HAP-1 (cell line): Measurements from ENCODE around the gene TCERG1L.

ENCODE experiments used
- DNase-seq, 2 experiments: peaks; one replicate each; pipeline ENCODE4 v3.0.0-alpha.2; 2016 to 2020; ENCODE audit warnings: low spot score in 2 of 2
- H3K27me3 ChIP-seq: fragments of 250-450 bp; sonication (Bioruptor Pico); 2 replicates; pipeline ENCODE4 v1.5.1; 2020; ENCODE audit warnings: low read depth, mild to moderate bottlenecking, moderate library complexity
- H3K36me3 ChIP-seq: fragments of 250-450 bp; sonication (Bioruptor Pico); replicated peaks from 2 replicates; pipeline ENCODE4 v1.5.1; 2020; ENCODE audit warnings: mild to moderate bottlenecking
- H3K4me1 ChIP-seq: fragments of 250-450 bp; sonication (Bioruptor Pico); 2 replicates; pipeline ENCODE4 v1.5.1; 2020; ENCODE audit warnings: mild to moderate bottlenecking
- H3K4me3 ChIP-seq: fragments of 250-450 bp; sonication (Bioruptor Pico); 2 replicates; pipeline ENCODE4 v1.5.1; 2020; ENCODE audit warnings: mild to moderate bottlenecking, moderate library complexity
- H3K9me3 ChIP-seq: fragments of 250-450 bp; sonication (Bioruptor Pico); 2 replicates; pipeline ENCODE4 v1.5.1; 2020; ENCODE audit warnings: mild to moderate bottlenecking, moderate library complexity
- in situ Hi-C: fragments of 300-500 bp; cut with MboI; formaldehyde crosslinking; loops from 3 replicates; pipeline ENCODE4 v1.14.3; 2020; ENCODE audit warnings: low sequenced_read_pairs, inconsistent platforms, mixed read lengths

TCERG1L gene

DNA sequence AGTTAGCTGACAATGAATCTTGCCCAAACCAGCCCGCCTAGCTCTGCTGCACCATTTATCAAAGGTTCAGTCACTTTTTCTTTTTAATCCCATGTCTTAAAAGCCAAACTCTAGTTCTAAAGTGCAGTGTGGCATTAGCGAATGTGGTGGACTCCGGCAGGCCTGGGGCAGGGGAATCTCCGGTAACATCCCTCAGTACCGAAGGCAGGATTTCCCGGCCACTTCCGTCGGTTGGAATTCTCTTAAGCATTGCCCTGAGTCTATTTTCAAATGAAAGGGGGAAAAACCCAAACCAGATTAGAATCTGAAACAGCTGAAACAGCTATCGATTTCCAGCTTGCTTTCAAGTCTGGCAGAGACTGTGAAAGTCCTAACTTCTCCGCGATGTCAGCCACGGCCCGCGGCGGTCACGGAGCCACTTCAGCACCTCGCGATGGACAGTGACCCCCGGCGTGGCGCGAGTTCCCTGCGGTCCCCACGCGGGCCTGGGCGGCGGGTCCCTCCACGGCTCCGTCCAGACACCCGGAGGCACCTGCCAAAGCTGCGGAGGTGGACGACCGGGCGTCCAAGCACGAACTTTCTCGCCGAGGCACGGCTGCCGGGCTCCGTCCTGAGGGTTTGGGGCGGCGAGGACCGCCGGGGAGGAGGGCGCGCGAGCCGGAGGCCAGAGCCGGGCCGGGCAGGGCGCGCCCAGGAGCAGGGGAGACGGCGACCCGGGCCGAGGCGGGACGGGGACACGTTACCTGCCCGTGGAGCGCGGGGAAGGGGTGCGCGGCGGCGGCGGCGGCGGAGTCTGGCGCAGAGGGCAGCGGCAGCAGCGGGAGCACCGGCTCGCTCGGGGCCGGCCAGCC is 745 bp downstream of the TCERG1L start:
- H3K36me3 ChIP-seq: no peaks in the 10 kb centered on the region
- H3K4me1 ChIP-seq: no peaks in the 10 kb centered on the region
- no peaks in the 10 kb centered on the region for H3K9me3 ChIP-seq
- H3K4me3 ChIP-seq: no peak overlapping the region
- no peak for DNase-seq
- in situ Hi-C loops: no loop called here
- H3K27me3 ChIP-seq: no peaks in the 10 kb centered on the region

DNA sequence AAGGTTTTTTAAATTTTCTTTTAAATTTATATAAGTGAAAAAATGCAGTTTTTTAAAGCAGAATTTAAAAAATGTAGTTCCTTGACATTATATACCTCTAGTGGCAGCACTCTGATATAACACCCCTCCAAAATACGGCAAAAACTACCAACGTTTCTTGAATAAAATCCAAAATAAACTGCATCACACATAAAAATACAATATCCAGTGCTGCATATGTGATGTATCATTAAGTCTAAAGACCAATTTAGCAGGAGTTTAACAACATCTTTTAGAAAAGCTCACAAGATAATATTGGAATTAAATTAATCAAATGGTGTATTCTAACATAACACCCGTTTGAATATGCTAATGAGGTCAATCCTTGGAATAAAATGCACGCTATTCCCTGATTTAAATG is 1.4 kb downstream of the TCERG1L start:
- H3K9me3 ChIP-seq: no peaks in the 10 kb centered on the region
- H3K4me3 ChIP-seq: no peak overlapping the region
- H3K27me3 ChIP-seq: no peaks in the 10 kb centered on the region
- DNase-seq: no peak
- no peaks in the 10 kb centered on the region for H3K4me1 ChIP-seq
- no peaks in the 10 kb centered on the region for H3K36me3 ChIP-seq
- in situ Hi-C loops: no loop called here

DNA sequence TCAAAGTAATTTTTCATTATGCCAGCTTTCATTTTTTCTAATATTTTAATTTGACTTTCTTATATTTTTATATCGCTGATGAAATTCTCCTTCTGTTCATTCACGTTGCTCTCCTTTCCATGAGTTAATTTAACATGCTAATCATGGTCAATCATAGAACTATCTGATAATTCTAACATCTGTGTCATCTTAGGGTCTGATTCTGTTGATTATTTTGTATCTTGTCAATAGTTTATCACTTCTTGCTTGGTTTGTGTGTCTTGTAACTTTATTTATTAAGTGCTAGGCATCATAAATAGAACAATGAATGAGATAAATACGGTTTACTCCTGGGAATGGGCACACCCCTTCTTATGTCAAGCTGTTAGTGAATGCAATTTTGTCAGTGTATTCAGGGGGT is 11.0 kb downstream of the TCERG1L start:
- no peaks in the 10 kb centered on the region for H3K9me3 ChIP-seq
- in situ Hi-C loops: no loop called here

DNA sequence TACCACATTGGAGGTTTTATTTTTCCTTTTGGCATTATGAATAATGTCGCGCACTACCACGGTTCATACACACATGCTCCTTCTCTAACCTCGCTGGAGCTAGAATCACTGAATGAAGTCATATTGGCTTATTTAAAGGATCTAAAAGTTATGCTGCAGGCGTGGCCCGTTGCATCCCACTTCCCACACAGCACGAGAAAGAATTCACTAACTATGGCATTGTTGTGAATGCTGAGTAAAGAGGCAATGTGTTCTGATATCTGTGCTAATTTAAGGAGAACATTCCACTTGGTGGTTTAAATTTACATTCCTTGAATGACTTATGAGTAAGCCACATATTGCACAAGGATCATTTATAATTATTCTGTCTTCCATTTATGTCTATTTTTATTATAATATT is 20.7 kb downstream of the TCERG1L start:
- in situ Hi-C loops: no loop called here

More for the DNA sequence above, 11.0 kb downstream of the TCERG1L start:
- Histone ChIP-seq H3K27me3 (no peaks in the 10 kb centered on the region), H3K4me3 (no peak overlapping the region), H3K36me3 (no peaks in the 10 kb centered on the region), H3K4me1 (no peaks in the 10 kb centered on the region)
- DNase-seq: no peak

DNA sequence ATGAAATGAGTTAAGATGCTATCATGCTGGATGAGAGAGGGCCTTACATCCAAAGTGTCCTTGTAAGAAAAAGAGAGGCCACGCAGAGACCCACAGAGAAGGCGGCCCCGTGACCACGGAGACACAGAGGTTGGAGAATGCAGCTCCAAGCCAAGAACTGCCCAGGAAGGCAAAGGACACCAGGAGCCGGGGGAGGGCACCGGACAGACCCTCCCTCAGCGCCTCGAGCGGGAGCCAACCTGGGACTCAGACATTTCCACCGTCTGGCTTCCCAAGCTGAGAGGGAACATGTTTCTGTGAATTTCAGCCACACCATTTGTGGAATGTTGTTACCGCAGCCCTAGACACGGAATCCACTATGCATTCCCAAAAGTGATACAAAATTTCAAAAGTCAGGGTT is 22.9 kb downstream of the TCERG1L start:
- in situ Hi-C loops: no loop called here
- Histone ChIP-seq H3K4me1 (no peaks in the 10 kb centered on the region), H3K4me3 (no peak overlapping the region), H3K36me3 (no peaks in the 10 kb centered on the region), H3K27me3 (no peaks in the 10 kb centered on the region), H3K9me3 (no peaks in the 10 kb centered on the region)
- no peak for DNase-seq

More for the DNA sequence above, 20.7 kb downstream of the TCERG1L start:
- DNase-seq: no peak
- no peaks in the 10 kb centered on the region for H3K36me3 ChIP-seq
- H3K4me3 ChIP-seq: no peak overlapping the region
- H3K9me3 ChIP-seq: no peaks in the 10 kb centered on the region
- H3K27me3 ChIP-seq: no peaks in the 10 kb centered on the region
- no peaks in the 10 kb centered on the region for H3K4me1 ChIP-seq

DNA sequence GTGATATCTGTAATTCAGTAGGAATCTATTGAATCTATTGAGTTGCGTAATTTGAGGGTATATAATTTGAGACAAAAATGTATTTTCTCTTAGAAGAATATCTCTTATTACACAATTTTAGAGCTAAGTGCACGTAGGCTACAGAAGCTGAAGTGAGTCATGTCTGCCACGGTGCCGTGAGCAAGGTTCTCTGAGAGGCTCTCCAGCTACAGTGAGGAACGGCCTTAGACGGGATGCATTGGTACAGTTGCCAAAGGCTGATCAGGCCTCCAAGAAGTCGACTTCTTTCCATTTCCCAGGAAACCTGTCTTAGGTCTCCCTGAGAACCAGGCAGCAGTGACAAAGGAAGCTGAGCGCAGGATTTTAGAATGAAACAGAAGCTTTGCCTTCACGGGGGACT is 28.6 kb downstream of the TCERG1L start:
- in situ Hi-C loops: no loop called here
- no peak for DNase-seq
- H3K27me3 ChIP-seq: no peaks in the 10 kb centered on the region
- no peaks in the 10 kb centered on the region for H3K9me3 ChIP-seq
- H3K4me1 ChIP-seq: no peaks in the 10 kb centered on the region
- H3K4me3 ChIP-seq: no peak overlapping the region
- no peaks in the 10 kb centered on the region for H3K36me3 ChIP-seq

DNA sequence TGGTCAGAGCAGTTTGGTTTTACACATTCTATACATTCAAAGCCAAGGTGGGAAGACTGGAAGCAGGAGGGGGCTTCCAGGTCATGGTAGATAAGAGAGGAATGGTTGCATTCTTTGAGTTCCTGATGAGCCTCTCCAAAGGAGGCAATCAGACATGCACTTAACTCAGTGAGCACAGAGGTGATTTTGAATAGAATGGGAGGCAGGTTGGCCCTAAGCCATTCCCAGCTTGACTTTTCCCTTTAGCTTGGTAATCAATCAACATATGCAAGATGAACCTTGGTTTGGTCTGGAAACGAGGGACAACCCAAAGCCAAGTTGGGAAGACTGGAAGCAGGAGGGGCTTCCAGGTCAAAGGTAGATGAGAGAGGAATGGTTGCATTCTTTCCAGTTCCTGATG is 31.4 kb downstream of the TCERG1L start:
- in situ Hi-C loops: no loop called here
- no peak overlapping the region for H3K4me3 ChIP-seq
- H3K27me3 ChIP-seq: no peaks in the 10 kb centered on the region
- no peaks in the 10 kb centered on the region for H3K4me1 ChIP-seq
- DNase-seq: no peak
- H3K36me3 ChIP-seq: no peaks in the 10 kb centered on the region
- H3K9me3 ChIP-seq: no peaks in the 10 kb centered on the region

DNA sequence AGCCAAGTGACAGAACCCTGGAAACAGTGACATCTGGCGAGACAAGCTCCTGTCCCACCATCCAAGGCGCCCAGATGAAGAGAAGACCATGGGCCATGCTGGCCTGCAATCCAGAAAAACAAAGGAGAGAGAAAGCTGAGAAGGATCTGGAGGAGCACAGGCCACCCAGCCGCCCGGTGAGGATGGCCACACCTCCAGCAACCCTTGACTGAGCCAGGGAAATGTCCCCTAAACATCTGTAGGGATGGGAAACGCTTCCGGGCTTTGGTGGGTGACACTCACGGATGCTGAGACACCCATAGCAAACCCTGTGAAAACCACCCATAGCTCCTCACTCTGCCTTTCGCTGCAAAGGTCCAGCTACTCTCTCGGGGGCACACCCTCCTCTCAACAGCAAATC is 32.0 kb downstream of the TCERG1L start:
- H3K9me3 ChIP-seq: no peaks in the 10 kb centered on the region
- no peak overlapping the region for H3K4me3 ChIP-seq
- no peaks in the 10 kb centered on the region for H3K36me3 ChIP-seq
- no peaks in the 10 kb centered on the region for H3K27me3 ChIP-seq
- DNase-seq: no peak
- in situ Hi-C loops: no loop called here
- H3K4me1 ChIP-seq: no peaks in the 10 kb centered on the region

DNA sequence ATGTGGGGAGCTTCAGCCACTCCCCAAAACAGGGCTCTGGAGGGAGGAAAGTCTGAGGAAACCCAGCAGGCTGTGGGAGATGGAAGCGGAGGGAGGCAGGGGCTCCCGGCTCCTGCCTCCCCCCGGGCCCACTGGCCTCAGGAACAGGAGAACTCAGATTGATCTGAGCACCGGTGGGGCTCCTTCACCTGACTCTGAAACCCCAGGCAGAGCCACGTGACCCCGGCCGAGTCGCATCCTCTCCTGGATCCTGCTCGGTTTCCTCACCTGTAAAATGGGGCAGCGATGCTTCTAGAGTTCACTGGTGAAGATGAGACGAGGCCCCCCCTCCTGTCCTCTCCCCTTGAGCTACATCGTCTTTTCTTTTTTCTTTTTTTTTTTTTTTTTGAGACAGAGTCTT is 33.6 kb downstream of the TCERG1L start:
- in situ Hi-C loops: no loop called here
- Histone ChIP-seq H3K4me3 (no peak overlapping the region), H3K9me3 (no peaks in the 10 kb centered on the region), H3K4me1 (no peaks in the 10 kb centered on the region), H3K36me3 (no peaks in the 10 kb centered on the region), H3K27me3 (no peaks in the 10 kb centered on the region)
- DNase-seq: no peak

DNA sequence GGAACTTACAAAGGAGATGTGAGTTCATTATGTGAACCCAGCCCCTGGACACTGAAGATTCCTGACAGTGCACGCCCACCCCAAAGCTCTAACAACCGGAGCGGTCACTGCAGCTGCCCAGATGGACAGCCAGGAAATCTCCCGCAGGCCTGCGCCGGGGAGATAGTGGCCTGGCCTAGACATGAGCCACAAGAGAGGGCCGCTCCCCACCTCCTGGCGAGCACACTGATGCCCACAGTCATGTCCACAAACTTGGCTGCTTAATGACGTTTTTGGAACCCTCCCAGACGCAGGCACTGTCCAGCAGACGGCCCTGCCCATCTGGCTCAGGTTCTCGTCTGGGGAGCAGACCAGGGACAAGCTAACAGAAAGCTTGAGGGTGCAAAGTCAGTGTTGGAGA is 34.2 kb downstream of the TCERG1L start:
- H3K4me1 ChIP-seq: no peaks in the 10 kb centered on the region
- no peak overlapping the region for H3K4me3 ChIP-seq
- no peak for DNase-seq
- H3K36me3 ChIP-seq: no peaks in the 10 kb centered on the region
- in situ Hi-C loops: no loop called here
- no peaks in the 10 kb centered on the region for H3K9me3 ChIP-seq
- no peaks in the 10 kb centered on the region for H3K27me3 ChIP-seq

DNA sequence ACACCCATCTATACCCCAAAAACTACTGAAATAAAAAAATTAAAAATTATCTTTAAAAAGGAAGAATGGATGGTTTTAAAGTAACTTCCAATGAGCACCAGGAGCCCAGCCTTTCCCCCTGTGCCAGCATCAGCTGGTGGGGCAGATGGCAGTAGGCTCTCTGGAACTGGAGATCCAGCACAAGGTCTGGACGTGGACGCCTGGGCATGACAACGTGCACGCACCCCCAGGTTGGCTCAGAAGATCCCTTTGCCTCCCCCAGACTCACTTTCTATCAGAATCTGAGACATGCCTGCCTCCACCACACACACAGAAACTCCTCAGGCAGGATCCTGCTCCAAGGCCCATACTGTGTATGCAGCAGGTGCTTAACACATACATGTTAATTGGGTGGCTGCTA is 35.8 kb downstream of the TCERG1L start:
- H3K27me3 ChIP-seq: no peaks in the 10 kb centered on the region
- DNase-seq: no peak
- H3K36me3 ChIP-seq: no peaks in the 10 kb centered on the region
- no peaks in the 10 kb centered on the region for H3K4me1 ChIP-seq
- H3K4me3 ChIP-seq: no peak overlapping the region
- in situ Hi-C loops: no loop called here
- H3K9me3 ChIP-seq: no peaks in the 10 kb centered on the region

DNA sequence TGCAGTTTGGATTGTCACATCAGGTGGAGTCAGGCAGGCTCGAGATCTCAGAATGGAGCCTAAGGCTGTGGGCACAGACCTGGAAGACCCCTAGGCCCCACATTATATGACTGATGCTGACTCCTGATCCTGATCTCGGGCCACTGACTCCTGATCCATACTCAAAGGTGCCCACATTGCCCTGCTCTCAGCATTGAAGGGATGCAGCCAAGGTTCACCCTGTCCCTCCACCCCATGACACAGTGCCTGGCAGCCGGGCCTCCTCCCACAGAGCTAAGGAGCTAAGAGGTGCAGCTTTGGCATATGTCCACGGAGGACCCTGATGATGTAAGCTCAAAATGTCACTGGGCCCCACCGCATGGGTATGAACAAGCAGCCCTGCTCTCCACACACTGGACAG is 36.6 kb downstream of the TCERG1L start:
- Histone ChIP-seq H3K4me3 (no peak overlapping the region), H3K9me3 (no peaks in the 10 kb centered on the region), H3K36me3 (no peaks in the 10 kb centered on the region), H3K4me1 (no peaks in the 10 kb centered on the region), H3K27me3 (no peaks in the 10 kb centered on the region)
- no peak for DNase-seq
- in situ Hi-C loops: no loop called here

DNA sequence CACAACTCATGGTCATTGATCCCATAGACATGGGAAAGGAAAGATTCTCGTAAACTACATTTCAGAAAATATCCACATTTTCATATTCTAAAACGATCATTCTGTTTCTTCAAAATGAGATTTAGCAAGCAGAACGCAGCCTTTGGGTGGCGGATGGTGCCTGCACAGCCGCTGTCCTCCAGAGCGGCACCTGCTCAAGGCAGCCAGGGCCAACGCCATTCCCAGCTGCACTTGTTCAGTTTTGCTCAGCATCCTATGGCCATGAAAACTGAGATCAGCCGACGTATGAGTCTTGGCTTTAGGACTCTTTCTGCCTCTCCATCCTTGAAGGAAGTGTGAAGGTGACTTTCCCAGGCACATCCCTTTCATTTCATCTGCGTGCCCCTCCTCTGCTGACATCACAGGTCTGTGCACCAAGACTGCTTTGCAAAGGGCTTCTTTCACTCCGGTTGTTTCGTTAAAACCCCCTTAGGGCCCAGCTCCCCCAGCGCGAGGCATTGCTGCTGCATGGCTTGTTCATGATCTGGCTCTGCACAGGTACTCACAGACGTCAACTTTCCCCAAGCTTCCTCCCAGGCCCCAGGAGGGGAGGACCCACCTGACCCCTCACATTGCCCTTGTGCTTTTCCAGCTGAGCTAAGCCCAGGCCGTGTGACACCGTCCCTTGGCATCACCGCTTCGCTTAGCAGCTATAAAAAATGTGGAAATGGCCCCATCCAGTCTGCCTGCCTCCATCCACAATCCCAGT is 37.2 kb downstream of the TCERG1L start:
- no peak for DNase-seq
- H3K4me3 ChIP-seq: no peak overlapping the region
- no peaks in the 10 kb centered on the region for H3K36me3 ChIP-seq
- no peaks in the 10 kb centered on the region for H3K27me3 ChIP-seq
- no peaks in the 10 kb centered on the region for H3K4me1 ChIP-seq
- in situ Hi-C loops: no loop called here
- no peaks in the 10 kb centered on the region for H3K9me3 ChIP-seq

DNA sequence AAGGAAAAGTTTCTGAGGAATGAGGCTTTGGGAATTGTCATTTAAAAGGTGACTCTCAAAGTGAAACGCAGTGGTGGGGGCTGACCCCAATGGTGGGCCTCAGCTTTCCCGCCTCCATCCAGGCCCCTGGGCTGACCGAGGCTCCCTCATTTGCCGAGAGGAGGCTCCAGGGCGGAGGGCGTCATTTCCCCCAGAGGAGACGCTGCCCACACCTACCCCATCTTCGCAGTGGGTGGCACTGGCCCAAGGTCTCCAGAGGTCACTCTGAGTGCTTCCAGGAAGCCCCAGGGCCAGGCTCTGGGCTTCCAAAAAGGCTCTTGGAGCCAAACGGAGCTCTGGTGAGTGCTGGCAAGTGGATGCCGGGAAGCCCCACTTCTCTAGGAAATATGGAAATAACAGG is 38.0 kb downstream of the TCERG1L start:
- in situ Hi-C loops: no loop called here
- Histone ChIP-seq H3K9me3 (no peaks in the 10 kb centered on the region), H3K4me1 (no peaks in the 10 kb centered on the region), H3K36me3 (no peaks in the 10 kb centered on the region), H3K27me3 (no peaks in the 10 kb centered on the region), H3K4me3 (no peak overlapping the region)
- no peak for DNase-seq
